ENCODE results near the gene IDH3G.

GRCh38 chrX:153741446-153741845 is 52.7 kb downstream of the IDH3G start:
- TF ChIP-seq CTCF (conservative IDR thresholded peaks at IDR 0.05 in 1 of 2, IDR thresholded peaks at IDR 0.05 in 1 of 2; ENCODE audit: low read depth in 1 of 2, low read length in 2 of 2) (no peak), EZH2 (IDR thresholded peaks at IDR 0.05; ENCODE audit: low read length, missing control alignments) (no peak)

Data from fibroblast of lung (primary cell).